Ishikawa (cell line): ENCODE measurements around the gene CIC.

ENCODE experiments used
- CEBPB ChIP-seq: IDR thresholded peaks from 2 replicates; pipeline ENCODE4 v1.6.1; 2012
- CREB1 ChIP-seq: IDR thresholded peaks from 2 replicates; pipeline ENCODE4 v1.6.1; 2012; ENCODE audit warnings: low read depth
- EGR1 ChIP-seq: IDR thresholded peaks from 2 replicates; pipeline ENCODE4 v1.6.1; 2012
- EP300 ChIP-seq: IDR thresholded peaks from 2 replicates; pipeline ENCODE4 v1.6.1; 2012; ENCODE audit warnings: borderline replicate concordance
- FOXM1 ChIP-seq: IDR thresholded peaks from 2 replicates; pipeline ENCODE4 v1.6.1; 2012; ENCODE audit warnings: low read depth, borderline replicate concordance
- NFIC ChIP-seq: IDR thresholded peaks from 2 replicates; pipeline ENCODE4 v1.6.1; 2012
- RAD21 ChIP-seq: IDR thresholded peaks from 2 replicates; pipeline ENCODE4 v1.6.1; 2012; ENCODE audit warnings: low read depth
- TAF1 ChIP-seq: IDR thresholded peaks from 2 replicates; pipeline ENCODE4 v1.6.1; 2012; ENCODE audit warnings: low read depth, mild to moderate bottlenecking
- TCF12 ChIP-seq: IDR thresholded peaks from 2 replicates; pipeline ENCODE4 v1.6.1; 2012; ENCODE audit warnings: low read depth
- TEAD4 ChIP-seq: IDR thresholded peaks from 2 replicates; pipeline ENCODE4 v1.6.1; 2012
- YY1 ChIP-seq: IDR thresholded peaks from 2 replicates; pipeline ENCODE4 v1.6.1; 2012; ENCODE audit warnings: low read depth
- ZBTB7A ChIP-seq: IDR thresholded peaks from 2 replicates; pipeline ENCODE4 v1.6.1; 2012; ENCODE audit warnings: low read depth
- TF ChIP-seq, protein P1 (sequence below): IDR thresholded peaks from 2 replicates; pipeline ENCODE4 v1.6.1; 2012; ENCODE audit warnings: low read depth, mild to moderate bottlenecking
- TF ChIP-seq, protein P2 (sequence below): IDR thresholded peaks from 2 replicates; pipeline ENCODE4 v1.6.1; 2012
- TF ChIP-seq, protein P3 (sequence below): IDR thresholded peaks from 2 replicates; pipeline ENCODE4 v1.6.1; 2012

CIC gene

DNA sequence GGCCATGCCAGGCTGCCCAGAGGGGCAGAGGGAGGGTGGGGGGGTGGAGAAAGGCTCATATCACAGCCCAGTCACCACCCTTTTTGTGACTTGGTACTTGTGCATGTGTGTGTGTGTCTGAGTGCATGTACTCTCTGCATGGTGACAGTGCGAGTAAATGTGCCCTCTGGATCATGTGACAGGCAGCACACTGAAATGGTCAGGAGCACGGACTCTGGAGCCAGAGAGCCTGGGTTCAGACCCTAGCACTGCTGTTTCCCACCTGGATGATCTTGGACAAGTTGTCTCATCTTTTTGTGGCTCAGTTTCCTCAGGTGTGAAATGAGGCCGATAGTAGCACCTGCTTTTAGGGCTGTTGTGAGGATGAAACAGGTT, 2.0 kb downstream of the CIC start:
- TF ChIP-seq, protein P1, sequence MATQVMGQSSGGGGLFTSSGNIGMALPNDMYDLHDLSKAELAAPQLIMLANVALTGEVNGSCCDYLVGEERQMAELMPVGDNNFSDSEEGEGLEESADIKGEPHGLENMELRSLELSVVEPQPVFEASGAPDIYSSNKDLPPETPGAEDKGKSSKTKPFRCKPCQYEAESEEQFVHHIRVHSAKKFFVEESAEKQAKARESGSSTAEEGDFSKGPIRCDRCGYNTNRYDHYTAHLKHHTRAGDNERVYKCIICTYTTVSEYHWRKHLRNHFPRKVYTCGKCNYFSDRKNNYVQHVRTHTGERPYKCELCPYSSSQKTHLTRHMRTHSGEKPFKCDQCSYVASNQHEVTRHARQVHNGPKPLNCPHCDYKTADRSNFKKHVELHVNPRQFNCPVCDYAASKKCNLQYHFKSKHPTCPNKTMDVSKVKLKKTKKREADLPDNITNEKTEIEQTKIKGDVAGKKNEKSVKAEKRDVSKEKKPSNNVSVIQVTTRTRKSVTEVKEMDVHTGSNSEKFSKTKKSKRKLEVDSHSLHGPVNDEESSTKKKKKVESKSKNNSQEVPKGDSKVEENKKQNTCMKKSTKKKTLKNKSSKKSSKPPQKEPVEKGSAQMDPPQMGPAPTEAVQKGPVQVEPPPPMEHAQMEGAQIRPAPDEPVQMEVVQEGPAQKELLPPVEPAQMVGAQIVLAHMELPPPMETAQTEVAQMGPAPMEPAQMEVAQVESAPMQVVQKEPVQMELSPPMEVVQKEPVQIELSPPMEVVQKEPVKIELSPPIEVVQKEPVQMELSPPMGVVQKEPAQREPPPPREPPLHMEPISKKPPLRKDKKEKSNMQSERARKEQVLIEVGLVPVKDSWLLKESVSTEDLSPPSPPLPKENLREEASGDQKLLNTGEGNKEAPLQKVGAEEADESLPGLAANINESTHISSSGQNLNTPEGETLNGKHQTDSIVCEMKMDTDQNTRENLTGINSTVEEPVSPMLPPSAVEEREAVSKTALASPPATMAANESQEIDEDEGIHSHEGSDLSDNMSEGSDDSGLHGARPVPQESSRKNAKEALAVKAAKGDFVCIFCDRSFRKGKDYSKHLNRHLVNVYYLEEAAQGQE: no peak
- TF ChIP-seq RAD21: no peak
- no peak for TF ChIP-seq TCF12
- no peak for TF ChIP-seq TEAD4
- no peak for TF ChIP-seq YY1
- TF ChIP-seq, protein P2, sequence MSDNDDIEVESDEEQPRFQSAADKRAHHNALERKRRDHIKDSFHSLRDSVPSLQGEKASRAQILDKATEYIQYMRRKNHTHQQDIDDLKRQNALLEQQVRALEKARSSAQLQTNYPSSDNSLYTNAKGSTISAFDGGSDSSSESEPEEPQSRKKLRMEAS: no peak
- no peak for TF ChIP-seq EGR1
- no peak for TF ChIP-seq EP300
- TF ChIP-seq, protein P3, sequence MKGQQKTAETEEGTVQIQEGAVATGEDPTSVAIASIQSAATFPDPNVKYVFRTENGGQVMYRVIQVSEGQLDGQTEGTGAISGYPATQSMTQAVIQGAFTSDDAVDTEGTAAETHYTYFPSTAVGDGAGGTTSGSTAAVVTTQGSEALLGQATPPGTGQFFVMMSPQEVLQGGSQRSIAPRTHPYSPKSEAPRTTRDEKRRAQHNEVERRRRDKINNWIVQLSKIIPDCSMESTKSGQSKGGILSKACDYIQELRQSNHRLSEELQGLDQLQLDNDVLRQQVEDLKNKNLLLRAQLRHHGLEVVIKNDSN: no peak
- no peak for TF ChIP-seq CREB1
- TF ChIP-seq FOXM1: no peak
- no peak for TF ChIP-seq CEBPB
- TF ChIP-seq TAF1: no peak

DNA sequence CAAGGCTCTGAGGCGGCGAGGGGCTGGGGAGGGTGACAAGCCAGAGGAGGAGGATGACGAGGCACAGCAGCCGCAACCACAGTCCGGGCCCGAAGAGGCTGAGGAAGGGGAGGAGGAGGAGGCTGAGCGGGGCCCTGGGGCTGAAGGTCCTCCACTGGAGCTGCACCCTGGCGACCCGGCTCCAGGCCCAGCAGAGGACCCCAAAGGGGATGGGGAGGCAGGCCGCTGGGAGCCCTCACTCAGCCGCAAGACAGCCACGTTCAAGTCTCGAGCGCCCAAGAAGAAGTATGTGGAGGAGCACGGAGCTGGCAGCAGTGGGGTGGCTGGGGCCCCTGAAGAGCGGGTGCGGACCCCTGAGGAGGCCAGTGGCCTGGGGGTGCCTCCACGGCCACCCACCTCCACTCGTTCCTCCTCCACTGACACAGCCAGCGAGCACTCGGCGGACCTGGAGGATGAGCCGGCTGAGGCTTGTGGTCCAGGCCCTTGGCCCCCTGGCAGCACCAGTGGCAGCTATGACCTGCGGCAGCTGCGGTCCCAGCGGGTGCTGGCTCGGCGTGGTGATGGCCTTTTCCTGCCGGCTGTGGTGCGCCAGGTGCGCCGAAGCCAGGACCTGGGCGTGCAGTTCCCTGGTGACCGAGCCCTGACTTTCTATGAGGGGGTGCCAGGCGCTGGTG, 2.9 kb downstream of the CIC start:
- no peak for TF ChIP-seq TEAD4
- TF ChIP-seq, protein P3: no peak
- no peak for TF ChIP-seq TCF12
- TF ChIP-seq TAF1: no peak
- no peak for TF ChIP-seq CREB1
- no peak for TF ChIP-seq RAD21
- no peak for TF ChIP-seq FOXM1
- no peak for TF ChIP-seq EP300
- no peak for TF ChIP-seq CEBPB

DNA sequence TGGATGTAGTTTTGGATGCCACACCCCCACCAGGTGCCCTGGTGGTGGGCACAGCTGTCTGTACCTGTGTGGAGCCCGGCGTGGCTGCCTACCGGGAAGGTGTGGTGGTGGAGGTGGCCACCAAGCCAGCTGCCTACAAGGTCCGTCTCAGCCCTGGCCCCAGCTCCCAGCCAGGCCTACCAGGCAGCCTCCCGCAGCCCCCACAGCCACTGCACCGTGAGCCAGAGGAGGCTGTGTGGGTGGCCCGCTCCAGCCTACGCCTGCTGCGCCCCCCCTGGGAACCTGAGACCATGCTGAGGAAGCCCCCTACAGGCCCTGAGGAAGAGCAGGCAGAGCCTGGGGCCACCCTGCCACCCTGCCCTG, 3.5 kb downstream of the CIC start:
- TF ChIP-seq, protein P1: no peak
- TF ChIP-seq TEAD4 (no peak), ZBTB7A (no peak), CEBPB (no peak), TCF12 (no peak), TAF1 (no peak), YY1 (no peak), EGR1 (no peak)
- TF ChIP-seq, protein P3: no peak

DNA sequence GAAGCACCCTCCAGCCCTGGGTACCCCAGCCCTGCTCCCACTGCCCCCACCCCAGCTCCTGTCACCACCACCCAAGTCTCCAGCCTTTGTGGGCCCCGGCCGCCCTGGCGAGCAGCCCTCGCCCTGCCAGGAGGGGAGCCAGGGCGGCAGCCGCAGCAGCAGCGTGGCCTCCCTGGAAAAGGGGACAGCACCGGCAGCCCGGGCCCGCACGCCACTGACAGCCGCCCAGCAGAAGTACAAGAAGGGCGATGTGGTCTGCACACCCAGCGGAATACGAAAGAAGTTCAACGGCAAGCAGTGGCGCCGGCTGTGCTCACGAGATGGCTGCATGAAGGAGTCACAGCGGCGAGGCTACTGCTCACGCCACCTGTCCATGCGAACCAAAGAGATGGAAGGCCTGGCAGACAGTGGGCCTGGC, 3.9 kb downstream of the CIC start:
- TF ChIP-seq RAD21: no peak
- TF ChIP-seq, protein P3: no peak
- no peak for TF ChIP-seq YY1
- no peak for TF ChIP-seq TEAD4
- no peak for TF ChIP-seq CREB1
- TF ChIP-seq EP300: no peak

DNA sequence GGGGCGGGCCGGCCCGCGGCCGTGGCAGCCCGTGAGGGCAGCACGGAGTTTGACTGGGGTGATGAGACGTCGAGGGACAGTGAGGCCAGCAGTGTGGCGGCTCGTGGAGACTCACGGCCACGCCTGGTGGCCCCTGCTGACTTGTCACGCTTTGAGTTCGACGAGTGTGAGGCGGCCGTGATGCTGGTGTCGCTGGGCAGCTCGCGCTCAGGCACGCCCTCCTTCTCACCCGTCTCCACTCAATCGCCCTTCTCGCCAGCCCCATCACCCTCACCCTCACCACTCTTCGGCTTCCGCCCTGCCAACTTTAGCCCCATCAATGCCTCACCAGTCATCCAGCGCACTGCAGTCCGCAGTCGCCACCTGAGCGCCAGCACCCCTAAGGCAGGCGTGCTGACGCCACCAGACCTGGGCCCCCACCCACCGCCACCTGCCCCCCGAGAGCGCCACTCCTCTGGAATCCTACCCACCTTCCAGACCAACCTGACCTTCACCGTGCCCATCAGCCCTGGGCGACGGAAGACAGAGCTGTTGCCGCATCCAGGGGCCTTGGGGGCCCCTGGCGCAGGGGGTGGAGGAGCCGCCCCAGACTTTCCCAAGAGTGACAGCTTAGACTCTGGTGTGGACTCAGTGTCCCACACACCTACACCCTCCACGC, 4.5 kb downstream of the CIC start:
- TF ChIP-seq TEAD4: no peak
- no peak for TF ChIP-seq CREB1
- TF ChIP-seq EGR1: no peak
- no peak for TF ChIP-seq YY1
- no peak for TF ChIP-seq RAD21
- TF ChIP-seq TAF1: no peak
- TF ChIP-seq, protein P2: no peak
- TF ChIP-seq CEBPB: no peak
- no peak for TF ChIP-seq EP300
- TF ChIP-seq, protein P1: no peak
- TF ChIP-seq ZBTB7A: no peak
- TF ChIP-seq NFIC: no peak
- no peak for TF ChIP-seq FOXM1
- TF ChIP-seq, protein P3: no peak
- TF ChIP-seq TCF12: no peak
